Adrenal gland (tissue), 5 donors: ENCODE measurements around the gene SULT2A1.

Experiments used
- POLR2A ChIP-seq, 2 donors: fragments of 450-650 bp; IDR thresholded peaks; one replicate each; pipeline ENCODE4 v1.6.1; 2017; ENCODE audit warnings: antibody characterized with exemption in 2 of 2, mild to moderate bottlenecking in 2 of 2, moderate library complexity in 1 of 2
- TF ChIP-seq, protein P1 (sequence below), 6 experiments: fragments of 450-650 bp in 4 of 6; fragments of 200-600 bp in 2 of 6; sonication (generic) in 1 of 6; IDR thresholded peaks; 1 replicate in 5 of 6; 2 replicates in 1 of 6; pipeline versions ENCODE4 v1.5.1 to v1.8.0; 2016 to 2021; ENCODE audit warnings: antibody characterized with exemption in 6 of 6, mild to moderate bottlenecking in 2 of 6, moderate library complexity in 1 of 6
- donor health status: DM: no; HTN: no; CAD: no.

DNA sequence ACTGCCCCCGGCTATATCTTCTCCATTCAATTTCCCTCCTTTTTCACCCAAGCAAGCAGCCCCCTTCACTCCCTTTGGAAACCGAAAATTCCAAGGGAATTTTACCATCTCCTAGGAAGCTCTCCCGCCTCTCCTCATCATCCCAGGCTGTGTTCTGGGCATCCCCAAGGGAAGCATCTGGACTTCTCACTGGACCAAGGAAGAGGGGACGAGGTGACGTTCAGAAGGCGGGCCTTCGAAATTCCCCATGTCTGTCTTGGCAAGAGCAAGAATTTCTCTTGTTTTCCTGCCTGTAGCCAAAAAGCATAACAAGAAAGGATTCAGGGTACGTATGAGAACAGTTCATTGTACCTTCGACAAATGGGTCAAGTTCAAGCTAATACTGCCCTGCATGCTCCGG is 20.9 kb downstream of the SULT2A1 start:
- TF ChIP-seq, protein P1, sequence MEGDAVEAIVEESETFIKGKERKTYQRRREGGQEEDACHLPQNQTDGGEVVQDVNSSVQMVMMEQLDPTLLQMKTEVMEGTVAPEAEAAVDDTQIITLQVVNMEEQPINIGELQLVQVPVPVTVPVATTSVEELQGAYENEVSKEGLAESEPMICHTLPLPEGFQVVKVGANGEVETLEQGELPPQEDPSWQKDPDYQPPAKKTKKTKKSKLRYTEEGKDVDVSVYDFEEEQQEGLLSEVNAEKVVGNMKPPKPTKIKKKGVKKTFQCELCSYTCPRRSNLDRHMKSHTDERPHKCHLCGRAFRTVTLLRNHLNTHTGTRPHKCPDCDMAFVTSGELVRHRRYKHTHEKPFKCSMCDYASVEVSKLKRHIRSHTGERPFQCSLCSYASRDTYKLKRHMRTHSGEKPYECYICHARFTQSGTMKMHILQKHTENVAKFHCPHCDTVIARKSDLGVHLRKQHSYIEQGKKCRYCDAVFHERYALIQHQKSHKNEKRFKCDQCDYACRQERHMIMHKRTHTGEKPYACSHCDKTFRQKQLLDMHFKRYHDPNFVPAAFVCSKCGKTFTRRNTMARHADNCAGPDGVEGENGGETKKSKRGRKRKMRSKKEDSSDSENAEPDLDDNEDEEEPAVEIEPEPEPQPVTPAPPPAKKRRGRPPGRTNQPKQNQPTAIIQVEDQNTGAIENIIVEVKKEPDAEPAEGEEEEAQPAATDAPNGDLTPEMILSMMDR (IDR thresholded peaks at IDR 0.05), result no peak
- no peak for TF ChIP-seq POLR2A (IDR thresholded peaks at IDR 0.05)
